Vagina (tissue), 2 donors: ENCODE measurements around the gene CAMKK2. TPM values are rescaled to one million over a fixed set of nuclear protein-coding genes. Genes with fewer than 3 reads are reported as not detected.

Source experiments
- DNase-seq, 2 donors: peaks; one replicate each; pipeline ENCODE4 v3.0.0-alpha.2; 2017; ENCODE audit errors: extremely low spot score in 2 of 2
- H3K27ac ChIP-seq: fragments of 200-600 bp; sonication (generic); one replicate; pipeline ENCODE4 v1.5.1; 2019
- H3K27me3 ChIP-seq: fragments of 200-600 bp; sonication (generic); one replicate; pipeline ENCODE4 v1.5.1; 2019
- H3K36me3 ChIP-seq, 2 donors: fragments of 200-600 bp; sonication (generic); one replicate each; pipeline ENCODE4 v1.5.1; 2017 to 2019
- H3K4me1 ChIP-seq: fragments of 200-600 bp; sonication (generic); one replicate; pipeline ENCODE4 v1.5.1; 2019
- H3K4me3 ChIP-seq, 2 donors: fragments of 200-600 bp; sonication (generic); 1 replicate in 1 of 2; 2 replicates in 1 of 2; pipeline ENCODE4 v1.5.1; 2016 to 2019
- H3K9me3 ChIP-seq: fragments of 200-600 bp; sonication (generic); one replicate; pipeline ENCODE4 v1.5.1; 2019
- CTCF ChIP-seq, 3 experiments: fragments of 450-650 bp in 2 of 3; fragments of 200-600 bp in 1 of 3; sonication (generic) in 1 of 3; IDR thresholded peaks; one replicate each; pipeline ENCODE4 v1.5.1; 2017 to 2019; ENCODE audit warnings: antibody characterized with exemption in 3 of 3, mild to moderate bottlenecking in 2 of 3, moderate library complexity in 2 of 3
- POLR2A ChIP-seq, 2 donors: fragments of 450-650 bp; IDR thresholded peaks; one replicate each; pipeline ENCODE4 v1.6.1; 2017; ENCODE audit warnings: antibody characterized with exemption in 2 of 2, mild to moderate bottlenecking in 2 of 2, moderate library complexity in 2 of 2
- POLR2AphosphoS5 ChIP-seq, 2 donors: sonication (generic); formaldehyde crosslinking; IDR thresholded peaks; one replicate each; pipeline ENCODE4 v1.9.0; 2017; ENCODE audit warnings: antibody characterized with exemption in 2 of 2, mild to moderate bottlenecking in 2 of 2, low read depth in 1 of 2; ENCODE audit not compliant: insufficient read depth in 1 of 2
- intact Hi-C: fragments of 100-400 bp; cut with DNase I; formaldehyde crosslinking; loops from one replicate; pipeline ENCODE4 v1.15.1; 2023
- total RNA-seq: library from RNA; depleted of rRNA; stranded (reverse); fragments of >200 nt; gene quantifications from one replicate; pipeline ENCODE4 v1.2.3, GENCODE V29; 2016

CAMKK2 gene
- total RNA-seq, 1 donor from 2014 or later = 32.7 TPM

DNA sequence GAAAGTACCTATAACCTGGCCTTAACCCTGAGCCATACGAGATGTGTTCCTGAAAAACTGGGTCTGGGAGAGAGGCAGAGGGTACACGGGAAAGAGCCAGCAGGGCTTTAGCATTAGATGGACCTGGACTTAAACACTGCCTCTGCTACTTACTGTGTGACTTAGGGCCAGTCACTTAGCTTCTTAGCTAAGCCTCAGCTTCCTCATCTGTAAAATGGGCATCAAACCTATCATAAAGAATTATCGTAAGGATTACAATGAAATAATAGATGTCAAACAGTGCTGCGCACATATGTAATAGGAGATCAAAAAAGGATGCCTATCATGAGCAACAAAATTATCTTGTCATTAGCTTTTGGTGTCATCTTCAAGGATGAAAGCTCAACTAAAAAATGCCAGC is 32.1 kb upstream of the CAMKK2 start:
- H3K27me3 ChIP-seq = no peaks in the 10 kb centered on the region
- H3K36me3 ChIP-seq = peaks cover 0 to 79% of the 10 kb centered on the region in 2 donors
- no peak overlapping the region for H3K27ac ChIP-seq
- DNase-seq = no peak
- TF ChIP-seq POLR2A (IDR thresholded peaks at IDR 0.05) (no peak), POLR2AphosphoS5 (IDR thresholded peaks at IDR 0.05; ENCODE audit: insufficient read depth in 1 of 2, low read depth in 1 of 2) (no peak), CTCF (IDR thresholded peaks at IDR 0.05) (no peak)
- intact Hi-C loops = no loop called here
- no peaks in the 10 kb centered on the region for H3K4me1 ChIP-seq
- no peak overlapping the region for H3K4me3 ChIP-seq
- H3K9me3 ChIP-seq = no peaks in the 10 kb centered on the region

GRCh38 chr12:121326996-121327674 is 30.6 kb upstream of the CAMKK2 start:
- Histone ChIP-seq H3K9me3 (no peaks in the 10 kb centered on the region), H3K4me1 (no peaks in the 10 kb centered on the region), H3K27me3 (no peaks in the 10 kb centered on the region), H3K4me3 (no peak overlapping the region), H3K27ac (no peak overlapping the region), H3K36me3 (peaks cover 0 to 78% of the 10 kb centered on the region in 2 donors)
- intact Hi-C loops = no loop called here
- no peak for TF ChIP-seq CTCF (IDR thresholded peaks at IDR 0.05)
- no peak for TF ChIP-seq POLR2AphosphoS5 (IDR thresholded peaks at IDR 0.05; ENCODE audit: insufficient read depth in 1 of 2, low read depth in 1 of 2)
- TF ChIP-seq POLR2A (IDR thresholded peaks at IDR 0.05) = no peak
- no peak for DNase-seq

- no peak overlapping the region for H3K27ac ChIP-seq
- H3K4me3 ChIP-seq = no peak overlapping the region
- intact Hi-C loops = no loop called here
- no peak for DNase-seq
- no peaks in the 10 kb centered on the region for H3K4me1 ChIP-seq
- TF ChIP-seq CTCF (IDR thresholded peaks at IDR 0.05) = no peak
- TF ChIP-seq POLR2A (IDR thresholded peaks at IDR 0.05) = no peak
- no peak for TF ChIP-seq POLR2AphosphoS5 (IDR thresholded peaks at IDR 0.05; ENCODE audit: insufficient read depth in 1 of 2, low read depth in 1 of 2)
- H3K36me3 ChIP-seq = peaks cover 0 to 76% of the 10 kb centered on the region in 2 donors
- no peaks in the 10 kb centered on the region for H3K9me3 ChIP-seq
- no peaks in the 10 kb centered on the region for H3K27me3 ChIP-seq
Measured at GRCh38 chr12:121325922-121326396, 29.4 kb upstream of the CAMKK2 start.

GRCh38 chr12:121323908-121324307 is 27.4 kb upstream of the CAMKK2 start:
- TF ChIP-seq POLR2A (IDR thresholded peaks at IDR 0.05) (no peak), CTCF (IDR thresholded peaks at IDR 0.05) (no peak), POLR2AphosphoS5 (IDR thresholded peaks at IDR 0.05; ENCODE audit: insufficient read depth in 1 of 2, low read depth in 1 of 2) (no peak)
- no peak for DNase-seq
- Histone ChIP-seq H3K27me3 (no peaks in the 10 kb centered on the region), H3K27ac (no peak overlapping the region), H3K36me3 (peaks cover 0 to 66% of the 10 kb centered on the region in 2 donors), H3K4me3 (no peak overlapping the region), H3K4me1 (no peaks in the 10 kb centered on the region), H3K9me3 (no peaks in the 10 kb centered on the region)
- intact Hi-C loops = no loop called here

- H3K4me3 ChIP-seq = no peak overlapping the region
- intact Hi-C loops = no loop called here
- no peaks in the 10 kb centered on the region for H3K4me1 ChIP-seq
- H3K27ac ChIP-seq = no peak overlapping the region
- no peak for DNase-seq
- H3K9me3 ChIP-seq = no peaks in the 10 kb centered on the region
- H3K27me3 ChIP-seq = no peaks in the 10 kb centered on the region
- TF ChIP-seq CTCF (IDR thresholded peaks at IDR 0.05) = no peak
- no peak for TF ChIP-seq POLR2A (IDR thresholded peaks at IDR 0.05)
- TF ChIP-seq POLR2AphosphoS5 (IDR thresholded peaks at IDR 0.05; ENCODE audit: insufficient read depth in 1 of 2, low read depth in 1 of 2) = no peak
- H3K36me3 ChIP-seq = peaks cover 0 to 43% of the 10 kb centered on the region in 2 donors
Measured at GRCh38 chr12:121318121-121318520, 21.6 kb upstream of the CAMKK2 start.
